Mammary epithelial cell (primary cell): ENCODE results near the gene IFNA21.
"Not testable (repeated sequence)": the region's sequence is repeated elsewhere in the genome, so short reads cannot be mapped to it uniquely, and the experiment has no call there.

Source experiments
- CTCF ChIP-seq, 2 donors: IDR thresholded peaks in 1 of 2; conservative IDR thresholded peaks in 1 of 2; 2 replicates each; pipeline ENCODE4 v1.5.1; 2011 to 2012; ENCODE audit warnings: inconsistent platforms in 2 of 2, low read length in 2 of 2, mild to moderate bottlenecking in 2 of 2, control low read depth in 1 of 2, low read depth in 1 of 2; ENCODE audit not compliant: insufficient read depth in 1 of 2; ENCODE audit errors: extremely low read depth in 1 of 2
- EZH2 ChIP-seq: IDR thresholded peaks from 2 replicates; pipeline ENCODE4 v1.6.1; 2012; ENCODE audit warnings: low read length, inconsistent platforms, borderline replicate concordance

- TF ChIP-seq CTCF (conservative IDR thresholded peaks at IDR 0.05 in 1 of 2, IDR thresholded peaks at IDR 0.05 in 1 of 2; ENCODE audit: extremely low read depth in 1 of 2, insufficient read depth in 1 of 2, low read depth in 1 of 2, low read length in 2 of 2): peak; percentile 42 to 49
- not testable (repeated sequence) for TF ChIP-seq EZH2
These were observed 47.2 kb upstream of the IFNA21 start for GRCh38 chr9:21213411-21214326.
